Raji (cell line): Measurements from ENCODE around the gene RNF144B.

ENCODE experiments used
- POLR2A ChIP-seq: IDR thresholded peaks from 2 replicates; pipeline ENCODE4 v1.6.1; 2011; ENCODE audit warnings: low read depth, low read length, control low read depth; ENCODE audit not compliant: insufficient read depth

RNF144B gene

GRCh38 chr6:18446771-18447170, 59.6 kb downstream of the RNF144B start:
- no peak for TF ChIP-seq POLR2A

GRCh38 chr6:18447552-18447951, 60.4 kb downstream of the RNF144B start:
- no peak for TF ChIP-seq POLR2A

- TF ChIP-seq POLR2A, result no peak
These were observed 64.6 kb downstream of the RNF144B start for GRCh38 chr6:18451756-18452155.

GRCh38 chr6:18454446-18454845, 67.3 kb downstream of the RNF144B start:
- TF ChIP-seq POLR2A, result no peak

- TF ChIP-seq POLR2A, result no peak
These were observed 70.1 kb downstream of the RNF144B start for GRCh38 chr6:18457065-18457737.

- TF ChIP-seq POLR2A, result no peak
These were observed 76.3 kb downstream of the RNF144B start for GRCh38 chr6:18463429-18463828.

- no peak for TF ChIP-seq POLR2A
These were observed 77.0 kb downstream of the RNF144B start for GRCh38 chr6:18464176-18464575.

- TF ChIP-seq POLR2A, result no peak
These were observed 78.4 kb downstream of the RNF144B start for GRCh38 chr6:18465410-18466154.

GRCh38 chr6:18467741-18468502, 80.8 kb downstream of the RNF144B start:
- no peak for TF ChIP-seq POLR2A

- no peak for TF ChIP-seq POLR2A
These were observed 81.3 kb downstream of the RNF144B start for GRCh38 chr6:18468503-18468843.

- no peak for TF ChIP-seq POLR2A
These were observed 82.4 kb downstream of the RNF144B start for GRCh38 chr6:18469536-18469935.

GRCh38 chr6:18471232-18471964, 84.2 kb downstream of the RNF144B start:
- TF ChIP-seq POLR2A, result no peak

GRCh38 chr6:18472941-18473340, 85.8 kb downstream of the RNF144B start:
- no peak for TF ChIP-seq POLR2A

GRCh38 chr6:18473755-18474154, 86.6 kb downstream of the RNF144B start:
- no peak for TF ChIP-seq POLR2A

GRCh38 chr6:18477301-18477941, 90.3 kb downstream of the RNF144B start:
- no peak for TF ChIP-seq POLR2A
